Endodermal cell (in vitro differentiated cells): ENCODE measurements around the gene TRABD. TPM values are rescaled to one million over a fixed set of nuclear protein-coding genes. Genes with fewer than 3 reads are reported as not detected.

ENCODE experiments used
- DNase-seq: peaks from one replicate; pipeline ENCODE4 v3.0.0-alpha.2; 2017
- H3K27ac ChIP-seq: 2 replicates; pipeline ENCODE4 v1.5.1; 2013; ENCODE audit warnings: mild to moderate bottlenecking, low read depth, low read length, moderate library complexity
- H3K27me3 ChIP-seq: 2 replicates; pipeline ENCODE4 v1.6.1; 2013; ENCODE audit warnings: mild to moderate bottlenecking, low read length, moderate library complexity; ENCODE audit not compliant: insufficient read depth, control insufficient read depth, poor library complexity, severe bottlenecking
- H3K36me3 ChIP-seq: 2 replicates; pipeline ENCODE4 v1.7.0; 2013; ENCODE audit warnings: mild to moderate bottlenecking, low read length, moderate library complexity; ENCODE audit not compliant: control insufficient read depth, insufficient read depth
- H3K4me1 ChIP-seq: one replicate; pipeline ENCODE4 v1.7.0; 2013; ENCODE audit warnings: low read length; ENCODE audit not compliant: control insufficient read depth, insufficient read depth
- H3K4me3 ChIP-seq: 2 replicates; pipeline ENCODE4 v1.5.1; 2013; ENCODE audit warnings: mild to moderate bottlenecking, low read length, moderate library complexity
- H3K9ac ChIP-seq: 2 replicates; pipeline ENCODE4 v1.6.1; 2013; ENCODE audit warnings: mild to moderate bottlenecking, low read length, moderate library complexity; ENCODE audit not compliant: poor library complexity, severe bottlenecking; ENCODE audit errors: extremely low read depth
- H3K9me3 ChIP-seq: 2 replicates; pipeline ENCODE4 v1.6.1; 2013; ENCODE audit warnings: mild to moderate bottlenecking, low read length, moderate library complexity; ENCODE audit not compliant: control insufficient read depth
- H3K27ac Mint-ChIP-seq: 2 replicates; pipeline ENCODE4 v1.8.0; 2020; ENCODE audit warnings: mixed read lengths
- H3K27me3 Mint-ChIP-seq: 2 replicates; pipeline ENCODE4 v1.8.0; 2021; ENCODE audit warnings: mild to moderate bottlenecking, mixed read lengths; ENCODE audit not compliant: insufficient read depth
- H3K36me3 Mint-ChIP-seq: 2 replicates; pipeline ENCODE4 v1.8.0; 2020; ENCODE audit warnings: low read depth, mixed read lengths
- H3K4me1 Mint-ChIP-seq: 2 replicates; pipeline ENCODE4 v1.8.0; 2020; ENCODE audit warnings: mixed read lengths
- H3K4me3 Mint-ChIP-seq: 2 replicates; pipeline ENCODE4 v1.8.0; 2020; ENCODE audit warnings: mild to moderate bottlenecking, moderate library complexity, mixed read lengths
- H3K9me3 Mint-ChIP-seq: 2 replicates; pipeline ENCODE4 v1.8.0; 2020; ENCODE audit warnings: mild to moderate bottlenecking, mixed read lengths
- CTCF ChIP-seq: fragments of 200-600 bp; sonication (generic); conservative IDR thresholded peaks from 2 replicates; pipeline ENCODE4 v1.5.0; 2021; ENCODE audit warnings: antibody characterized with exemption, mild to moderate bottlenecking
- WGBS, 2 experiments: methylation state at CpG; one replicate each; pipeline versions ENCODE4 v1.1.5 to v1.1.7; 2013; ENCODE audit warnings: missing lambda C conversion rate in 2 of 2, mixed read lengths in 1 of 2; ENCODE audit not compliant: insufficient coverage in 1 of 2, insufficient read length in 1 of 2; 5-methylcytosine and 5-hydroxymethylcytosine counted together
- total RNA-seq, 2 donors: library from RNA; stranded (reverse); fragmentation: NEBNext Ultra II Directional in 1 of 2; extraction: Animal tissue kit (Norgen Biotek cat#: 25700) in 1 of 2; gene quantifications; 2 replicates in 1 of 2; 3 replicates in 1 of 2; pipeline ENCODE4 v1.2.1, GENCODE V29; 2021

Gene TRABD
- total RNA-seq, 2 donors from 2014 or later: 49.6 to 56.4 TPM

GRCh38 chr22:50242406-50242949, 56.8 kb downstream of the TRABD start:
- WGBS, 2 experiments: 92 to 97% methylated on average over 11 to 14 of the region's 14 CpGs
- Mint-ChIP-seq H3K9me3 (no peaks in the 10 kb centered on the region), H3K27ac (no peak overlapping the region), H3K27me3 (no peaks in the 10 kb centered on the region), H3K36me3 (peaks cover 16% of the 10 kb centered on the region), H3K4me1 (peaks cover 20% of the 10 kb centered on the region), H3K4me3 (peak overlapping the region; percentile 90)
- Histone ChIP-seq H3K9me3 (no peaks in the 10 kb centered on the region), H3K27me3 (no peaks in the 10 kb centered on the region), H3K4me3 (peak overlapping the region; percentile 91), H3K36me3 (peaks cover 18% of the 10 kb centered on the region), H3K9ac (no peak overlapping the region), H3K4me1 (peaks cover 3% of the 10 kb centered on the region), H3K27ac (no peak overlapping the region)
- DNase-seq: no peak
- TF ChIP-seq CTCF: no peak

- no peaks in the 10 kb centered on the region for H3K9me3 Mint-ChIP-seq
- H3K4me3 Mint-ChIP-seq: peak overlapping the region; percentile 90
- WGBS, 2 experiments: 60 to 69% methylated on average over 16 to 27 of the region's 27 CpGs
Observed at GRCh38 chr22:50243685-50244419, 58.1 kb downstream of the TRABD start.

More at GRCh38 chr22:50243685-50244419, 58.1 kb downstream of the TRABD start:
- no peak for TF ChIP-seq CTCF
- H3K27me3 Mint-ChIP-seq: no peaks in the 10 kb centered on the region
- peaks cover 3% of the 10 kb centered on the region for H3K4me1 ChIP-seq
- peak overlapping the region; percentile 91 for H3K4me3 ChIP-seq
- peaks cover 18% of the 10 kb centered on the region for H3K36me3 Mint-ChIP-seq
- no peak overlapping the region for H3K27ac ChIP-seq
- H3K27me3 ChIP-seq: no peaks in the 10 kb centered on the region
- peak overlapping the region; percentile 88 for H3K9ac ChIP-seq
- H3K4me1 Mint-ChIP-seq: peaks cover 20% of the 10 kb centered on the region
- peaks cover 25% of the 10 kb centered on the region for H3K36me3 ChIP-seq
- DNase-seq: no peak
- no peaks in the 10 kb centered on the region for H3K9me3 ChIP-seq
- H3K27ac Mint-ChIP-seq: peak overlapping the region; percentile 97
